HCT116 (cell line): ENCODE measurements around the gene GPHA2. TPM values are rescaled to one million over a fixed set of nuclear protein-coding genes. Genes with fewer than 3 reads are reported as not detected.
A peak's percentile ranks its signal among the peaks of the same experiment; 100 is the strongest.

Source experiments
- ATAC-seq: fragments of 200-7000 bp; cut with Tn5 transposase; 2 replicates; pipeline ENCODE4 v1.9.1; 2020; ENCODE audit warnings: mild to moderate bottlenecking, moderate library complexity
- BruUV-seq: library from RNA; stranded (reverse); fragments of 400-500 nt; replicated peaks from 2 replicates; lab custom pipeline; 2021; lab: Mats Ljungman, UMichigan
- CTCF ChIA-PET: fragments of 300-600 bp; sonication (Branson Sonifier 250); formaldehyde crosslinking; loops from one replicate; lab custom pipeline; 2021; ENCODE audit warnings: antibody characterized with exemption; lab: Charles Lee
- POLR2A ChIA-PET: fragments of 300-600, 350-600 bp; sonication (Branson Sonifier 250); formaldehyde crosslinking; loops from one replicate; lab custom pipeline; 2021; ENCODE audit warnings: antibody characterized with exemption; lab: Charles Lee
- RAD21 ChIA-PET, 2 experiments: fragments of 300-600 bp; sonication (Branson Sonifier 250); formaldehyde crosslinking; loops; one replicate each; lab custom pipeline; 2023; ENCODE audit warnings: low total read pairs in 2 of 2; ENCODE audit not compliant: uncharacterized antibody in 2 of 2, unreplicated experiment in 2 of 2, low non-redundant PET in 1 of 2; lab: Charles Lee
- DNase-seq: peaks from one replicate; pipeline ENCODE4 v3.0.0-alpha.2; 2010; ENCODE audit warnings: low read depth, low spot score
- H2AFZ ChIP-seq: fragments of 200-600 bp; shearing (Covaris generic), sonication (generic); 2 replicates; pipeline ENCODE4 v1.6.1; 2017; ENCODE audit warnings: low read depth, mixed run types, mixed read lengths, antibody characterized with exemption, low read length; ENCODE audit not compliant: poor library complexity, severe bottlenecking
- H3K27ac ChIP-seq: 2 replicates; pipeline ENCODE4 v1.5.1; 2012; ENCODE audit warnings: low read depth, low read length
- H3K27me3 ChIP-seq: fragments of 200-600 bp; sonication (generic); 2 replicates; pipeline ENCODE4 v1.6.1; 2016; ENCODE audit warnings: mixed run types, low read length, mixed read lengths; ENCODE audit not compliant: insufficient read depth
- H3K36me3 ChIP-seq, 2 experiments: fragments of 200-500 bp in 1 of 2; fragments of 200-600 bp in 1 of 2; sonication (Bioruptor generic) in 1 of 2; sonication (generic) in 1 of 2; 2 replicates each; pipeline versions ENCODE4 v1.5.1 to v1.6.1; 2014 to 2016; ENCODE audit warnings: low read length in 2 of 2, inconsistent platforms in 1 of 2, mixed read lengths in 1 of 2, mixed run types in 1 of 2; ENCODE audit not compliant: insufficient read depth in 2 of 2, control insufficient read depth in 1 of 2
- H3K4me1 ChIP-seq, 2 experiments: fragments of 200-600 bp in 1 of 2; sonication (generic) in 1 of 2; 2 replicates each; pipeline versions ENCODE4 v1.5.1 to v1.6.1; 2012 to 2017; ENCODE audit warnings: low read length in 2 of 2, inconsistent platforms in 1 of 2, mild to moderate bottlenecking in 1 of 2, mixed read lengths in 1 of 2, mixed run types in 1 of 2, moderate library complexity in 1 of 2; ENCODE audit not compliant: insufficient read depth in 2 of 2, control insufficient read depth in 1 of 2
- H3K4me2 ChIP-seq: fragments of 200-600 bp; sonication (generic); 2 replicates; pipeline ENCODE4 v1.6.1; 2017; ENCODE audit warnings: mixed run types, low read length, mixed read lengths
- H3K4me3 ChIP-seq, 2 experiments: fragments of 200-600 bp in 1 of 2; sonication (generic) in 1 of 2; replicated peaks in 1 of 2; 2 replicates each; pipeline ENCODE4 v1.5.1; 2011 to 2016; ENCODE audit warnings: low read length in 2 of 2, control low read depth in 1 of 2, low read depth in 1 of 2, mild to moderate bottlenecking in 1 of 2, mixed read lengths in 1 of 2, mixed run types in 1 of 2
- H3K79me2 ChIP-seq: fragments of 200-600 bp; sonication (generic); 2 replicates; pipeline ENCODE4 v1.6.1; 2017; ENCODE audit warnings: mild to moderate bottlenecking, mixed run types, low read length, moderate library complexity, mixed read lengths; ENCODE audit not compliant: insufficient read depth
- H3K9ac ChIP-seq: fragments of 200-600 bp; sonication (generic); 2 replicates; pipeline ENCODE4 v1.6.1; 2016; ENCODE audit warnings: low read length, mixed read lengths
- H3K9me2 ChIP-seq: fragments of 200-600 bp; sonication (generic), shearing (Covaris generic); 2 replicates; pipeline ENCODE4 v1.6.1; 2017; ENCODE audit warnings: mixed run types, mild to moderate bottlenecking, moderate library complexity; ENCODE audit not compliant: insufficient read depth
- H3K9me3 ChIP-seq, 2 experiments: fragments of 200-500 bp in 1 of 2; fragments of 200-600 bp in 1 of 2; sonication (Bioruptor generic) in 1 of 2; sonication (generic) in 1 of 2; 2 replicates each; pipeline ENCODE4 v1.6.1; 2014 to 2017; ENCODE audit warnings: low read length in 2 of 2, mixed read lengths in 2 of 2, inconsistent platforms in 1 of 2, low read depth in 1 of 2, mild to moderate bottlenecking in 1 of 2, mixed run types in 1 of 2, moderate library complexity in 1 of 2; ENCODE audit not compliant: control insufficient read depth in 1 of 2, insufficient read depth in 1 of 2
- H4K20me1 ChIP-seq: fragments of 200-600 bp; sonication (generic), shearing (Covaris generic); 2 replicates; pipeline ENCODE4 v1.6.1; 2017; ENCODE audit warnings: mixed run types, mild to moderate bottlenecking, moderate library complexity; ENCODE audit not compliant: insufficient read depth
- CBX3 ChIP-seq: IDR thresholded peaks from 2 replicates; pipeline ENCODE4 v1.6.1; 2012; ENCODE audit warnings: low read depth
- CEBPB ChIP-seq: IDR thresholded peaks from 2 replicates; pipeline ENCODE4 v1.6.1; 2012; ENCODE audit warnings: low read depth
- EZH2phosphoT487 ChIP-seq: fragments of 200-600 bp; IDR thresholded peaks from 2 replicates; pipeline ENCODE4 v1.6.1; 2018; ENCODE audit warnings: antibody characterized with exemption, borderline replicate concordance
- MAX ChIP-seq: IDR thresholded peaks from 2 replicates; pipeline ENCODE4 v1.6.1; 2012
- POLR2AphosphoS5 ChIP-seq: IDR thresholded peaks from 2 replicates; pipeline ENCODE4 v1.6.1; 2011; ENCODE audit warnings: mild to moderate bottlenecking, low read depth, low read length, moderate library complexity
- REST ChIP-seq: IDR thresholded peaks from 2 replicates; pipeline ENCODE4 v1.6.1; 2012; ENCODE audit warnings: low read depth
- TCF7L2 ChIP-seq: IDR thresholded peaks from 2 replicates; pipeline ENCODE4 v1.7.0; 2011; ENCODE audit warnings: borderline replicate concordance, inconsistent platforms; ENCODE audit not compliant: insufficient read depth, insufficient read length; ENCODE audit errors: extremely low read depth
- YY1 ChIP-seq: IDR thresholded peaks from 2 replicates; pipeline ENCODE4 v1.6.1; 2011; ENCODE audit warnings: low read length, low read depth, moderate library complexity, mild to moderate bottlenecking; ENCODE audit not compliant: insufficient replicate concordance; ENCODE audit errors: extremely low read depth
- ZFX ChIP-seq: fragments of 450-650 bp; IDR thresholded peaks from 2 replicates; pipeline ENCODE4 v1.6.1; 2017
- intact Hi-C: fragments of 100-400 bp; cut with micrococcal nuclease; formaldehyde crosslinking; loops from 2 replicates; pipeline ENCODE4 v1.10.0; 2022
- total RNA-seq: library from RNA; stranded (reverse); gene quantifications from one replicate; pipeline ENCODE4 v1.2.1, GENCODE V29; 2021; ENCODE audit not compliant: unreplicated experiment

Gene GPHA2
- total RNA-seq, 1 experiment from 2014 or later = not detected

GRCh38 chr11:64923944-64924909, 11.5 kb downstream of the GPHA2 start, which contains the start of gene PPP2R5B:
Gene PPP2R5B (plus strand): TSS chr11:64924689. CDS start chr11:64925735, 1,046 bp downstream.
- ATAC-seq = peak; percentile 94
- peak within 1 kb of the TSS; percentile 82 for H3K4me2 ChIP-seq
- peaks cover 4 to 18% of the 10 kb centered on the region in 2 experiments for H3K4me1 ChIP-seq
- CTCF ChIA-PET = interaction anchor here (0.6 to 1.1 kb wide), 2 partner anchors 36 to 137 kb away, joined by 3 to 4 read pairs; no protein-coding TSS in a partner anchor
- no peaks in the 10 kb centered on the region for H3K79me2 ChIP-seq
- peak within 1 kb of the TSS; percentile 73 to 80 for H3K4me3 ChIP-seq
- TF ChIP-seq CBX3 (no peak), MAX (no peak), CEBPB (no peak), ZFX (peak; percentile 29; the same call in 1 of the 2 replicates), YY1 (peak; percentile 70), REST (no peak), EZH2phosphoT487 (no peak), TCF7L2 (peak; percentile 7), POLR2AphosphoS5 (peak; percentile 49)
- peak within 1 kb of the TSS; percentile 68 for H3K9ac ChIP-seq
- H3K27ac ChIP-seq = peak within 1 kb of the TSS; percentile 85
- H3K9me3 ChIP-seq = no peaks in the 10 kb centered on the region
- POLR2A ChIA-PET = interaction anchor here (1.5 kb wide), 2 partner anchors 10 to 83 kb away, joined by 4 read pairs; no protein-coding TSS in a partner anchor
- H3K36me3 ChIP-seq = no peaks in the 10 kb centered on the region
- H3K27me3 ChIP-seq = no peaks in the 10 kb centered on the region
- intact Hi-C loops = loop anchor here (1.0 kb wide), 1 partner anchor 83 kb away; no protein-coding TSS in a partner anchor
- peak; percentile 85 for DNase-seq
- RAD21 ChIA-PET = interaction anchor here in 1 of 2 experiments (1.0 kb wide), 1 partner anchor 90 kb away, joined by 3 read pairs; the partner anchor contains the start of gene ARL2
- H4K20me1 ChIP-seq = no peaks in the 10 kb centered on the region
- no peaks in the 10 kb centered on the region for H3K9me2 ChIP-seq
- no TSS peak for BruUV-seq
- H2AFZ ChIP-seq = peak within 1 kb of the TSS; percentile 36
